NCI-H1417 treated with DMSO at 0.1 percent for 48 hours (cell line): ENCODE measurements around the gene ZDHHC12.

Source experiments
- DNase-seq: peaks from one replicate; lab custom pipeline; 2025; lab: John Stamatoyannopoulos, UW

ZDHHC12 gene

DNA sequence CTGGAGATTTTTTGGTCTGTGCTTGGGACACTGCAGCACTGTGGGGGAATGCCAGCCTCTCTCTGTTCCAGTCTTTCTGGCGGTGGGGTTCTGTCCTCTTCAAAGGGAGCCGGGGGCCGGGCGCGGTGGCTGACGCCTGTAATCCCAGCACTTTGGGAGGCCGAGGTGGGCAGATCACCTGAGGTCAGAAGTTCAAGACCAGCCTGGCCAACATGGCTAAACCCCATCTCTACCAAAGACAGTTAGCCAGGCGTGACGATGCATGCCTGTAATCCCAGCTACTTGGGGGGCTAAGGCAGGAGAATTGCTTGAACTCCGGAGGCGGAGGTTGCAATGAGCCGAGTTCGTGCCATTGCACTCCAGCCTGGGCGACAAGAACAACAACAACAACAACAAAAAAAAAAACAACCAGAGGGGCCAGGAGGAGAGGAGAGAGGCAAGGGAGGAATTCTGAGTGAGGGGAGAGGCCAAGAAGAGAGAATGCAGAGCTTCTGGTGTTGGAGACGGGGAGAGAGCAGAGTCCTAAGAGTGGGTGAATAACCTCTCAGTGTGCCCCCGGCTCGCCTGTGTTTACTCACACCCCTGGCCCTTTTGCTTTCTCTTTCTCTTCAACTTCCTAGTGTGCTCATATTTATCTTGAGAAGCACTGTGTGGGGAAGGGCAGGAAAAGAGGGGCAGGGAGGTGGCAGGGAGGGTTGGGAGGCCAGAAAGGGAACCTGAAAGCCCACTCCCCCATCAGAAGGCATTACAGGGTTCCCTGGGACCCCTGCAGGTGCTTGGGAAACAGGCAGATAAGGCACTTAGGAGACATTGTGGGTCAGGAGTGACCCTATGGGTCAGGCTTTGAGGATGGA is 38.1 kb downstream of the ZDHHC12 start:
- DNase-seq: no peak

DNA sequence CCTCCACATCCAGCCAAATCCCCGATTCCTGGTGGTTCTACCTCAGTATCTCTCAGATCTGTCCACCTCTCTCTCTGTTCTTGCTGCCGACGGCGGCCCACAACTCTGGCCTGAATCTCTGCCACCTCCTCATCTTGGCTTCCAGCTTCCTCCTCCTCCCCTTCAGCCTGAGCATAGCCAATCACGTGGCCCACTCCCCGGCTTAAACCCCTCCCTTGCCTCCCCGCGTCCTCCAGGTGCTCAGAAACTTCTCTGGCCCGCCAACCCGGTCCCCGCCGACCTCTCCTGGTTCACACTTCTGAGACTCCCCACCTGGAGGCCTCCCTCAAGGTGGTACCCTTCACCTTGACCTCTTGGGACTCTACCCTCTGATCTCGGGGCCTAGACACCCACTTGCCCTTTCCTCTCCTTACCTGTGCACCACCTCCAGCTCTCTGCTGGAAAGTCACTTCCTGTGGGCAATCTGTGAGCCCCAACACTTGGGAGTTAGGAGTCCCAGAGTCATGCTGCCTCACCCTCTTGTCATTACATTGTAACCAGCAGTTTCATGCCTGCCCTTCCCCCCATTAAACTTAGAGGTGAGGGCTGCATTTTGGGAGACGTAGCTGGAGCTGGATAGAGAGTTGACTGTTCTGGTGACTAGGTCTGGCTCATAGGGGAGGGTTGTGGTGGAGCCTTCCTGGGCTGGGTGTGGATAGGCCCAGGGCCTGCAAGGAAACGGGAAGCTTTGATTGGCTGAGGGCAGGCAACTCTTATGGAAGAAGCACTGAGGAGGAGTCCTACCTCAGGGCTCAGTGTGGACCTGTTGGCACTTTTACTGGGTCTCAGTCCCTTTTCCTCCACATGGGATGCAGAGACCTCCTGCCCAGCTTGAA is 39.4 kb downstream of the ZDHHC12 start:
- DNase-seq: peak; percentile 53

DNA sequence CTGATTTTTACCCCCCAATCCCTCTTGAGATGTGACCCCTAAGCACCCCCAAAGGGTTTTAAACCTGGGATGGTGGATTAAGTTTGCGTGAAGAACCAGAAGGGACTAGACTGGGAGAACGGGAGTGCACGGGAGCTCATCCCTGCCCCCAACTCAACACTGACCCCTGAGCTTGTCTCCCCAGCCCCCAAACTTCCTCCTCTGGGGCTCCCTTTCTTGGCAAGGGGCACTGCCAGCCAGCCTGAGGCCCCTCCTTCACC is 39.9 kb downstream of the ZDHHC12 start:
- no peak for DNase-seq

DNA sequence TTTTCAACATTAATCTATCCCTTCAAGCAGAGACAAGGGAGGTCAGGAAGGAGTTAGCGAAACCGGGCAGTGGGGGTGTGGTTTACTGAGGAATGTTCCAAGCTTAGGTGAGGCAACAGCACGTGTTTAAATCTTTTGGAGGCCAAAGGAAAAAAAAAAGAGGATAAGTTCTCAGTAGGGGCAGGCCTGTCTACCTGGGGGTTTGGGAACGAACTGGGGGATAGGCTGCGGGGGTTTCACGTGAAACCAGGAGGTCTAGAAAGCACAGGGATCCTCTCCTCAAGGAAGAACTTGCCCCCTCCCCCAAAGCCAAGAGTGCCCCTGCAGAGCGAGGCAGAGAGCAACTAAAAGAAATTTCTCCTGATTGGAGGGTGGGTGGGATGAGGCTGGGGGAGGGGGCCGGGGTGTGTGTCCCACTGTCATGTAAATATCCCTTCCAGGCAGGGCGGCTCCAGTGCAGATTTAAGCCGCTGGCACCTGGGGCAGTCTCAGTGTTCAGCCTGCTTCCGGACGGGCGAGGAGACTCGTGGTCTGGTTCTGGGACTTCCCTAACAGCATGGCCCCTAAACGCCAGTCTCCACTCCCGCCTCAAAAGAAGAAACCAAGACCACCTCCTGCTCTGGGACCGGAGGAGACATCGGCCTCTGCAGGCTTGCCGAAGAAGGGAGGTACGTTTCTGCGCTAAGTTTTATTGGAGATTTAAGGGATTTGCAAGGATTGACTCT is 40.4 kb downstream of the ZDHHC12 start:
- no peak for DNase-seq

DNA sequence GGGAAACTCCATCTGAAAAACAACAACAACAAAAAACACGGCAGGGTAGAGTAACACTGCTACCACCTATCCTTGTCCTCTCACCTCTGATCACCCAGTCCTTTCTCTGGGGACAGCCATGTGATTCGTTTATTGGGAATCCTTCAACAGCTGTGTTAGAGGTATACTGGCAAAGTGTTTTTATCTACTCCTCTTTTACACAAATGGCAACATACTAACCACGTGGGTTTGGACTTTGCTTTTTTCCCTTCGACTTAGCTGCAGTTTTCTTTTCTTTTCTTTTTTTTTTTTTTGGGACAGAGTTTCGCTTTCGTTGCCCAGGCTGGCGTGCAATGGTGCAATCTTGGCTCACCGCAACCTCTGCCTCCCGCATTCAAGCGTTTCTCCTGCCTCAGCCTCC is 46.1 kb downstream of the ZDHHC12 start:
- no peak for DNase-seq

DNA sequence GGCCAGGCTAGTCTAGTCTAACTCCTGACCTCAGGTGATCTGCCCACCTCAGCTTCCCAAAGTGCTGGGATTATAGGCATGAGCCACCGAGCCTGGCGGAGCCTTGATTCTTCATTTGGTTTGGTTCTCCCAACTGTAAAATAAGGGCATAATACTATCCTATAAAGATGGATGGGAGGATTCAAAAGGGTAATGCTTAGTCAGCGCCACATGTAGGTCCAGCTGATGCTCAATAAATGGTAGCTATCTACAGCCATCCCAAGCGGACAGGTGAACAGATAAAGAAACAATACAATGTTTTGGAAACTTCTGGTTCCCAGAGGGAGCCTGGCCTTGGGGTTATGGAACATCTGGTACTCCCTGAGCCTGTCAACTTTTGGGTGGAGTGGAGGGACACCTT is 48.5 kb downstream of the ZDHHC12 start:
- DNase-seq: no peak
